Esophagus muscularis mucosa (tissue), 3 donors: ENCODE data around the gene SDK2.

Experiments
- CTCF ChIP-seq, 3 experiments: fragments of 200-600 bp in 2 of 3; fragments of 450-650 bp in 1 of 3; sonication (generic) in 2 of 3; IDR thresholded peaks; one replicate each; pipeline ENCODE4 v1.5.1; 2017 to 2019; ENCODE audit warnings: antibody characterized with exemption in 3 of 3, mild to moderate bottlenecking in 2 of 3, moderate library complexity in 1 of 3
- POLR2A ChIP-seq: fragments of 450-650 bp; IDR thresholded peaks from one replicate; pipeline ENCODE4 v1.6.1; 2017; ENCODE audit warnings: antibody characterized with exemption, moderate library complexity, mild to moderate bottlenecking, low read depth

- TF ChIP-seq POLR2A (no peak), CTCF (IDR thresholded peaks at IDR 0.05) (no peak)
These were observed 127.8 kb downstream of the SDK2 start for GRCh38 chr17:73516431-73516830.
